Measurements from ENCODE around the gene OR2T29.
"Not testable (repeated sequence)": the region's sequence is repeated elsewhere in the genome, so short reads cannot be mapped to it uniquely, and the experiment has no call there.

OR2T29 gene

GRCh38 chr1:248562672-248563071 lies at the start of gene OR2T29:
OR2T29 (minus strand) TSS chr1:248562772; CDS start chr1:248559491, 3,281 bp downstream.
- DNase-seq = not testable (repeated sequence)

DNA sequence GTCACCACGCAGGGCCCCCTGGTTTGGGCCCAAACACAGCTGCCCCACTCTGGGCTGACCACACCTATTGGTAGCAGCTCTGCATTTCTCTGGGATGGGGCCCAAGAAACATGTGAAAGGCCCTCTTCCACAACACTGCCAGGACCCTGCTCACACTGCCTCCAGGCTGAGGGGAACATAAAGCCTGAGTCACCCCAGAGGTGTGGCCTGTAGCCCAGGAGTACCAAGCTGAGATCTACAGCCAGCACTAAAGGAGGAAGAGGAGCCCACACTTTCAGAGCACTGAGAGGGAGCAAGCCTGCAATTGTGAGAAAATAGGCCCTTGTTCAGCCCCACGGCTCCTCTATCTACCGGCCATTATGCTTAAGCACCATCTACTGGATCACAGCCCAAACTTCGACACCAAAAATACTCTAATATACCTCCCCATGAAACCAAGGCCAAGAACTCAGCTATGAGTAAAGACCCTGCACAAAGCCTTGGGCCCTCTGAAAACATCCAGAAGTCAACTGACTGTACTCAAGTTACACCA lies 49.4 kb upstream of the OR2T29 start:
- no peak for DNase-seq

DNA sequence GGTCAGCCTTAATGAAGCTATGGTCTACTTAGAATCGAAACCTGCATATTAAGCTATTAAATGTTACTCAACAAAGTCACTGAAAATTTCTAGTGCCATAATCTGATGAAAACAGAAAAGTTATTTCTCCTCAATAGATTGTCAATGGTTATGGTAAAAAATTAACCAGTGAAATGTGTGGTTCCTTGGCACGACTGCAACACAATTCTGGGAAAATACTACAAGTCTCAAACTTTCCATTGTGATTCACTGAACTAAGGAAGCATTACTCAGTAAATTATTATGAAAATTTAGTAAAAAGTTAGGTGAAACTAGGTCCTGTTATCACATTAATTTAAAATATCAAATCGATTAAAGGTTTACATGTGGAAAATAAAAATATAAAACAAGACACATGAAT lies 47.7 kb upstream of the OR2T29 start:
- DNase-seq = no peak

- DNase-seq = no peak
Observed at GRCh38 chr1:248599396-248599795, 36.8 kb upstream of the OR2T29 start.

GRCh38 chr1:248597589-248597988 lies 35.0 kb upstream of the OR2T29 start, which contains the start of gene OR2T10:
OR2T10 (minus strand) TSS chr1:248597700; CDS start chr1:248593768, 3,932 bp downstream.
- no peak for DNase-seq

GRCh38 chr1:248596615-248597014 lies 34.0 kb upstream of the OR2T29 start:
- no peak for DNase-seq

GRCh38 chr1:248593226-248593625 lies 30.7 kb upstream of the OR2T29 start:
- no peak for DNase-seq

DNA sequence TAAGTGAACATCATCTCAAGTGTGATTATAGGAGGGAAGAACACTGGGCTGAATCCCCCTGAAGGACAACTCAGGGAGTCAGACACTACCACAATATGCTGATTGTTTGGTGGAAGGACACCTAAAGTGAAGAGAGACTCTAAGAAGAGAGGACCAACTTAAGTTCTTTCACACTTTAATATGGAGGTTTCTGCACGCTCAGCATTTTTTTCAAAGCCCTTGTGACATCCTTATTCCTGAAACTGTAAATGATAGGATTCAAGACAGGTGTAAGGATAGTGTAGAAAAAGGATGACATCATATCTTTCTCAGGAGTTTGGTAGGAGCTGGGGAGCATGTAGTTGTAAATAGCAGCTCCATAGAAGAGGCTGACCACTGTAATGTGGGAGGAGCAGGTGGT lies 30.1 kb upstream of the OR2T29 start:
- no peak for DNase-seq

- DNase-seq = no peak
Observed at GRCh38 chr1:248590055-248590454, 27.5 kb upstream of the OR2T29 start.

- DNase-seq = no peak
Observed at GRCh38 chr1:248589334-248589733, 26.8 kb upstream of the OR2T29 start.

DNA sequence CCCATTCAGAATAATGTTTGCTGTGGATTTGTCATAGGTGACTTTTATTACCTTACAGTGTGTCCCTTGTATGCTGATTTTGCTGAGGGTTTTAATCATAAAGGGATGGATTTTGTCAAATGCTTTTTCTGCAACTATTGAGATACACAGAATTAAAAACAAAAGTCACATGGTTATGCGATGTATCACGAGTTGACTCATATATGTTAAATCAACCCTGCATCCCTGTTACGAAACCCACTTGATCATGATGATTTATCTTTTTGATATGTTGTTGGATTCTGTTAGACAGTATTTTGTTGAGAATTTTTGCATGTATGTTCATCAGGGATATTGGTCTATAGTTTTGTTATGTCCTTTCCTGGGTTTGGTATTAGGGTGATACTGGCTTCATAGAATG lies 22.7 kb upstream of the OR2T29 start:
- no peak for DNase-seq

DNA sequence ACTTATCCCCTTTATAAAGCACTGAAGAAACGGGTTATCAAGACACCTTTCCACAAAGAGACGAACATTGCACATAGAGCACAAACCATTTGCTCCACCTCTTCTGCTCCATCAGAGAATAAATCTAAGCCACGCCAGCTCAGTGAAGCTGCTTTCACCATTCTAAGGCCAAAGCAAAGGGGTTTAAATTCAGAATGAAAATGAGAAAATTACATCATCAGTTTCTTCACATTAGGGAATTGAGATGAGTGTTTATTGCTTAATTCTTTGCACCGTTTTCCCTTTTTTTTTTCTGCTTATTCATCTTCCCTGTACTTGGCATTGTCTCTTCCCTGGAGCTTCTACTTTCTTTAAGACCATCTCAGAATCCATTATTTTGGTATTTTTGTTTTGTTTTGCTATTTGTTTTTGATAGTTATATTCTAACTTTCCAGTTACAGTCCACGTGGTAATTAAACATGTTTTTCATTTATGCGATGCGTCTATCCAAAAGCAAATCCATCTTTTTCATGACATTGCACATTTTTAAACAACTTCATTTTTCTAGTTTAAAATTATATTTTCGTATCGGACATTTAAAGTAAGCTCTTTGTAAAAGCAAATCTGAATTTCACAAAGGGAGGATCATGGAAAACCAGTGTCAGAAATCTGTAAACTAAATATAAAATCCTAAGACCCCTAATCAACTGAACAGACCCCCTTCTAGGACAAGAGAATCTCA lies 13.8 kb upstream of the OR2T29 start:
- no peak for DNase-seq

GRCh38 chr1:248574657-248575056 lies 12.1 kb upstream of the OR2T29 start, which contains the start of gene OR2T34:
OR2T34 (minus strand) TSS chr1:248574757; CDS start chr1:248574757, 0 bp downstream.
- DNase-seq = not testable (repeated sequence)

DNA sequence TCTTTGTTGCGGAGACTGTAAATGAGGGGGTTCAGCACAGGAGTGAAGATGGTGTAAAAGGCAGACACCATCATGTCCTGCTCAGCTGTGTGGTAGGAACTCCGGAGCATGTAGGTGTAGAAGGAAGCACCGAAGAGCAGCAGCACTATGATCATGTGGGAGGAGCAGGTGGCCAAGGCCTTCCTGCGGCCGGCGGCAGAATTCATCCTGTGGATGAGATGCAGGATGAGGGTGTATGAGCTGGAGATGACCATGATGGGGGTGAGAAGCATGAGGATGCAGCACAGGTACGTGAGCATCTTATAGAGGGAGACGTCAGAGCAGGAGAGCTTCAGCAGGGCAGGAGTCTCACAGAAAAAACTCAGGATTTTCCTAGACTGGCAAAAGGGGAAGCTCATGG lies 11.3 kb upstream of the OR2T29 start:
- DNase-seq = not testable (repeated sequence)

DNA sequence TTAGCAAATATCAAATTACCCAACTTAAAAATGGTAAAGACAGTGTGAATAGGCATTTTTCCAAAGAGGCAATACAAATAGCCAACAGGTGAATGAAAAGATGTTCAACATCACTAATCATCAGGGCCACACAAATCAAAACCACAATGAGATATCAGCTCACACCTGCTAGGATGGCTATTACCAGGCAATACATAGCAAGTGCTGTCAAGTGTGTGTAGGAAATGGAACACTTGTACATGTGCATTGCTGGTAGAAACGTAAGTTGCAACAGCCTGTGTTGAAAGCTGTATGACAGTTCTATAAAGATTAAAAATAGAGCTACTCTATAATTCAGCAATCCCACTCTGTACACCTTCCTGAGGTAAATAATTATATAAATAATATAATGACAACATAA lies 9.5 kb upstream of the OR2T29 start:
- not testable (repeated sequence) for DNase-seq

DNA sequence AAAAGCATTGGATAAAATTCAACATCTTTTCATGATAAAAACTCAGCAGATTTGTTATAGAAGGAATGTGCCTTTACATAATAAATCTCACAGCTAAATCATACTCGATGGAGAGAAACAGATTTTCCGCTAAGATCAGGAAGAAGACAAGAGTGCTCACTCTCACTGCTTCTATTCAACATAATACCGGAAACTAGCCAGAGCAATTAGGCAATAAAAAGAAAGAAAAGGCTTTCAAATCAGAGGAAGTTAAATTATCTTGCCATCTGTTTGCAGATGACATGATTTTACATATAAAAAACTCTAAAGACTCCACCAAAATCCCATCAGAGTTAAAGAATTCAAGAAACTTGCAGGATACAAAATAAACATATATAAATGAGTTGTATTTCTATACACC lies 8.2 kb upstream of the OR2T29 start:
- not testable (repeated sequence) for DNase-seq

DNA sequence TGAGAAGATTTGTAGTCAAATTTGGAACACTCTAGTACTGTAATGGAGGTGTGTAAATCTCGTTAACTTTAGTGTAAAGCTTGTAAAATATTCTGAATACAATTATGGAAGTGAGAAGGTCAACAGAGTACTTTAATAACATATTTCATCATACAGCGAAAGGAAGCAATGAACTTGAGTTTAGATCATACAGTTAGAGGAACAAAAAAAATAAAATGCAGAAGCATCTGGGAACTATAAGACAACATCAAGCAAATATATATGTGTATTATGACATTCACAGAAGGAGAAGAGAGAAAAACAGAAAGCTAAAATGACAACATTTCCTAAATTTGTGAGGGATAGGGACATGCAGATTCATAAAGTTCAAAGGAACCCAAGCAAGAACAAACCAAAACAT lies 6.5 kb upstream of the OR2T29 start:
- not testable (repeated sequence) for DNase-seq

DNA sequence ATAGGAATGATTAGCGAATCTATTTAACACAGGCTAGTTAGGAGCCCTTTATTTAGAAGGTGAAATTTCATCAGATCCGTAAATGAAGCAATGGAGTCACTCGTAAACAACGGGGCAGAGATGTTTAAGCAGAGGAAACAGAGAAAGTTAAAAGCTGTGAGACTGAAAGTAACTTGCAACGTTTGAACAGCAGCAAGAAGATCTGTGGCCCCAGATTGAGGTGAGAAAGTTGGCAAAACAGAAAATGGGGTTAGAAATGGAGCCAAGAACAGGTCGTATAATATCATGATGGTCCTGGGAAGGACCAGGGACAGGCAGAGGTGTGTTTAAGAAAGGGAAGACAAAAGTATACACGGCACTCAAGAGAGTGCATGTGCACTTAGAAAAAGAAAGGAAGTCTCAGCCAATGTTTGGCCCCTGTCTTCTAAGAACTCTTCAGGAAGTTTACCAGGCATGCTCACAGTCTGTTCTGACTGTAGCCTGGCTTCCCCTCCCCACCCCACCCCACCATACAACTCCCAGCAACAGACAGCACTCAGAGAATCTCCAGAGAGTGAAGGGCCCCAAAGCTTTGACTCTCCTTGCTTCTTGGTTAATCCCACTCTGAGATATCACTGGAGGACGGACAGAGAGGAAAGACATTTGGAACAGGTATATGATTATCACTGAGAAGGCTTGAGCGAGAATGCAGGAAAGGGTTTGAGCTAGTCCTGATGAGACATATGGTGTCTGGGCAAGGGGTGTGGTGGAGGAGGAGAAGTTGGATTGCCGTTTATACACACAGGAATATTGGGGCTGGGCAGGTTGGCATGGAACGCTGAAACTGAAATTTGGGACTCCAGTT lies 3.2 kb upstream of the OR2T29 start:
- DNase-seq = not testable (repeated sequence)

GRCh38 chr1:248551027-248551426 lies 11.5 kb downstream of the OR2T29 start:
- DNase-seq = not testable (repeated sequence)

DNA sequence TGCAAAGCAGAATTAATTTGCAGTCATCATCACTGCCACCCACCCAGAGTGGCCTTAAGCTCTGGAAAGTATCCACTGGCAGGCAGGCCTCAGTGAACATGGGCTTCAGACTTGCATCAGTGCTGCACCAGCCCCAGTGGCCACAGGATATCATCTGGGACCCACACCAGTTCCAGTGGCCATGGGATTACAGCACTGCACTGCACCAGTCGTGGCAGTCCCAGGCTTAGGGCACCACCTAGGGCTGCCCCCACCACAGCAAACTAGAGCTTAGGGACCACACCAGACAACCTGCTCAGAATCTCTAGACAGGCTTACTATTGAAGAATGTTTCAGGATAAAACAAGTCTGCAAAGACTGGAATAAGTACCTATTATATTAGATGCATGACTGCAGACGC lies 15.2 kb downstream of the OR2T29 start:
- DNase-seq = not testable (repeated sequence)

- not testable (repeated sequence) for DNase-seq
Observed at GRCh38 chr1:248537449-248537848, 25.1 kb downstream of the OR2T29 start.

GRCh38 chr1:248521856-248522255 lies 40.7 kb downstream of the OR2T29 start:
- DNase-seq = no peak

DNA sequence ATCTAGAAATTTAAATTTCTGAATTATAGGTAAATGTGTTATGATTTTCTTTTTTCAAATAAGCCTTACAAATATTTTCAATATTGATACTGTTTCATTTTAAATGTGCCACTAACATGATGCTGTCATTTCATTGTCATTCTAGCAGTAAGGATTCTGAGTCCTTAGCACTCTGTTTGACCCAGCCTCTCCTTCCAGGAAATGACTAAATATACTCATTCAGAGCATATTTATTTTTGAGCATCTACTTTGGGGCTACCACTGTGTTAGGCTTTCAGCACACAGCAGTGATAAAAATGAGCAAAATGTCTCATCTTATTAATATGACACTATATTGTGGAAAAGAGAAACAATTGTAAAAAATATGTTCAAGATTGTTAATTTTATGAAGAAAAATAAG lies 52.4 kb downstream of the OR2T29 start:
- DNase-seq = not testable (repeated sequence)

DNA sequence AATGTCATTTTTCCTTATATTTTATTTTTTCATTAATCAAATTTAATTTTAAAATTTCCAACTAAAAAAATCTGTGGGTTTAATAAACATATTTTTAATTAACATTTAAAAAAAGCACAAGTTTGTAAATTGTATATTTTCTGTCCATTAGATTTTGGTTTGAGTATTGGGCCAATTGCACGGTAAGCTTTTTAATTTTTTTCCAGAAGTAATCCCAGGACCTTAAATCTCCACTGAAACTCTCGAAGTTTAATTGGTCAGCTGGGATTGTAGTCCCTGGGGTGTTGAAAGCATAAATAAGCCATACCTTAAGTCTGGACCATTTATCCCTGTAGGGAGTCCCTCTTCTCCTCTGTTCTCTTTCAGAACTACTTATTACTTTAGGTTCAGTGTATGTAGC lies 54.8 kb downstream of the OR2T29 start, which contains the start of gene OR2G6:
Gene OR2G6, plus strand, starts transcription at position 301 of the 400 bp plus-strand sequence. CDS start 13,574 bp downstream, outside the sequence.
- DNase-seq = not testable (repeated sequence)

Data from NCI-H1417 treated with DMSO at 0.1 percent for 48 hours (cell line).